Bronchial epithelial cell (primary cell): ENCODE data around the gene FLYWCH1. TPM values are rescaled to one million over a fixed set of nuclear protein-coding genes. Genes with fewer than 3 reads are reported as not detected.
A peak's percentile ranks its signal among the peaks of the same experiment; 100 is the strongest.

ENCODE experiments used
- DNase-seq: peaks from one replicate; pipeline ENCODE4 v3.0.0-alpha.2; 2010; ENCODE audit warnings: low read depth
- FAIRE-seq: peaks from 2 replicates; lab custom pipeline; 2011; peaks lifted over from hg19 to GRCh38; lab: Jason Lieb, UNC
- H3K27me3 ChIP-seq: 2 replicates; pipeline ENCODE4 v1.5.1; 2011; ENCODE audit warnings: low read length; ENCODE audit not compliant: control insufficient read depth, insufficient read depth
- H3K36me3 ChIP-seq: 2 replicates; pipeline ENCODE4 v1.5.1; 2011; ENCODE audit warnings: low read length; ENCODE audit not compliant: control insufficient read depth, insufficient read depth
- H3K4me3 ChIP-seq: 2 replicates; pipeline ENCODE4 v1.5.1; 2011; ENCODE audit warnings: mild to moderate bottlenecking, low read depth, low read length, control low read depth
- total RNA-seq: library from RNA; depleted of rRNA; stranded (reverse); fragments of >200 nt; gene quantifications from 2 replicates; pipeline ENCODE4 v1.2.1, GENCODE V29; 2014
- TF ChIP-seq, protein P1 (sequence below): IDR thresholded peaks from 2 replicates; pipeline ENCODE4 v1.5.1; 2011; ENCODE audit warnings: mild to moderate bottlenecking, moderate library complexity, low read length, control low read depth, inconsistent platforms; ENCODE audit not compliant: insufficient read depth, severe bottlenecking

The FLYWCH1 gene
- total RNA-seq, 1 donor from 2014 or later, result 41.9 TPM

DNA sequence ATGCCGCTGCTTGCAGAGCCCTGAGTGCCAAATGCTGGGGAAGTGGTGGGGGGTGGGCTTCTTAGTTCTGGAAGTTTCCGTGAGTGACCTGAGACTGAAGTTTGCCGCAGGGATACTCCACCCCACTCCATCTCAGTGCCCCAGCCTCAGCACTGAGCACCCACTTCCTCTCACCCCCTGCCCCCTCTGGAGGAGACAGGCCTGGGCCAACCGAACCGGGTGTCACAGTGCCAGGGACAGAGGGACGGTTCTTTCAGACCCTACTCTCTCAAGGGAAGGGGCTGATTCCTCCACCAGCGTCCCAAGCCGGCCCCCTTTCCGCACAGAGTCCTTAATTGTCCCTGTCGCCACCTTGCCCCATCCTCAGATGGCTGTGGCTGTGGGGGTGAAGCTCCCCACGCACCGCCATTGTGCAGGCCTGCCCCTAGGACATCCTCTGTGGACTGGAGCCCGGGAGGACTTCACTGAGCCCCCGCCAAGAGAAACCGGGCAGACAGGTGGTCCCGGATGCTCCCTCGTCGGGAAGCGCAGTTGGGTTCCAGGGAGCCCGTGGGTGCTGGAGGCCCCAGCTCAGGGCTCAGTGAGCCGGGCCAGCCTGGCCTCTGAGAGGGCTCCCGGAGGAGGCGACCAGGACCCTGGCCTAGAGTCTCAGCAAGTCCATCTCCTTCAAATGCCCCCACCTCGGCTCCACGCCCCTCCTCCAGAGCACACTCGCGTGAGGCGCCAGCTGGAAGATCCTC lies 50.8 kb downstream of the FLYWCH1 start:
- TF ChIP-seq, protein P1, sequence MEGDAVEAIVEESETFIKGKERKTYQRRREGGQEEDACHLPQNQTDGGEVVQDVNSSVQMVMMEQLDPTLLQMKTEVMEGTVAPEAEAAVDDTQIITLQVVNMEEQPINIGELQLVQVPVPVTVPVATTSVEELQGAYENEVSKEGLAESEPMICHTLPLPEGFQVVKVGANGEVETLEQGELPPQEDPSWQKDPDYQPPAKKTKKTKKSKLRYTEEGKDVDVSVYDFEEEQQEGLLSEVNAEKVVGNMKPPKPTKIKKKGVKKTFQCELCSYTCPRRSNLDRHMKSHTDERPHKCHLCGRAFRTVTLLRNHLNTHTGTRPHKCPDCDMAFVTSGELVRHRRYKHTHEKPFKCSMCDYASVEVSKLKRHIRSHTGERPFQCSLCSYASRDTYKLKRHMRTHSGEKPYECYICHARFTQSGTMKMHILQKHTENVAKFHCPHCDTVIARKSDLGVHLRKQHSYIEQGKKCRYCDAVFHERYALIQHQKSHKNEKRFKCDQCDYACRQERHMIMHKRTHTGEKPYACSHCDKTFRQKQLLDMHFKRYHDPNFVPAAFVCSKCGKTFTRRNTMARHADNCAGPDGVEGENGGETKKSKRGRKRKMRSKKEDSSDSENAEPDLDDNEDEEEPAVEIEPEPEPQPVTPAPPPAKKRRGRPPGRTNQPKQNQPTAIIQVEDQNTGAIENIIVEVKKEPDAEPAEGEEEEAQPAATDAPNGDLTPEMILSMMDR, result no peak
- FAIRE-seq, result no peak
- no peak for DNase-seq
- Histone ChIP-seq H3K27me3 (no peaks in the 10 kb centered on the region), H3K36me3 (no peaks in the 10 kb centered on the region), H3K4me3 (no peak overlapping the region)

DNA sequence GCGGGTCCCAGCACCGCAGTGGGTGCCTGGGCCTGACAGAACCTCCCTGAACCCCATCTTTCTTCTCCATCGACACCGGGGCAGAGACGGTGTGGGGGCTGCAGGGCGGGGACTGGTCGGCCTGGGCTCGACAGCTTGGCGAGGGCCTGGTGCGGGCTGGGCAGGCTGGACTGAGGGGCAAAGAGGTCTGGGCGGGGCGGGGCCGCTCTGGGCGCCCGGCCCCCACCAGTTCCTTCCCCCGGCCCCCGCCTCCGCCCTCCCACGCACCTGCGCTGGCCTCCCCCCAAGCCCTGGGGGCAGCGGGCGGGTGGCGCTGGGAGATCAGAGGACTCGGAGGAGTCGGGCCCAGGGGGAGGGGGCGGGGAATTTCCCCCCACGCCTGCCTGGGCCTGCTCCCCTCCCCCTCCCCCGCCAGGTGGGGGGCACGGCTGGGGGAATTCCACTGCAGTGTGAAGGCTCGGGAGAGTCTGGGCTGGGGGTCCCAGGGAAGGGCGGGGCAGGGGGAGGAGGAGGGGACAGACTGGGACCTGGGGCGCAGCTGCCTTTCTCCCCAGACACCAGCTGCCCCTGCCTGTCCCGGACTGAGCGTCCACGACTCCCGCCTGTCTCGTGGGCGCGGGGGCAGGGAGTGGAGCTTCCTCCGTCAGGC lies 51.5 kb downstream of the FLYWCH1 start:
- no peak for FAIRE-seq
- TF ChIP-seq, protein P1, result no peak
- Histone ChIP-seq H3K27me3 (no peaks in the 10 kb centered on the region), H3K36me3 (no peaks in the 10 kb centered on the region), H3K4me3 (peak overlapping the region; percentile 44)
- DNase-seq, result no peak

- H3K4me3 ChIP-seq, result peak within 1 kb of the TSS; percentile 44
- no peak for FAIRE-seq
- no peaks in the 10 kb centered on the region for H3K36me3 ChIP-seq
- peak; percentile 34 for DNase-seq
- H3K27me3 ChIP-seq, result no peaks in the 10 kb centered on the region
- TF ChIP-seq, protein P1, result no peak
Measured at GRCh38 chr16:2963723-2964474, 52.2 kb downstream of the FLYWCH1 start, which contains the start of gene KREMEN2. KREMEN2 (plus strand) TSS chr16:2964275; CDS start chr16:2964521, 246 bp downstream.

DNA sequence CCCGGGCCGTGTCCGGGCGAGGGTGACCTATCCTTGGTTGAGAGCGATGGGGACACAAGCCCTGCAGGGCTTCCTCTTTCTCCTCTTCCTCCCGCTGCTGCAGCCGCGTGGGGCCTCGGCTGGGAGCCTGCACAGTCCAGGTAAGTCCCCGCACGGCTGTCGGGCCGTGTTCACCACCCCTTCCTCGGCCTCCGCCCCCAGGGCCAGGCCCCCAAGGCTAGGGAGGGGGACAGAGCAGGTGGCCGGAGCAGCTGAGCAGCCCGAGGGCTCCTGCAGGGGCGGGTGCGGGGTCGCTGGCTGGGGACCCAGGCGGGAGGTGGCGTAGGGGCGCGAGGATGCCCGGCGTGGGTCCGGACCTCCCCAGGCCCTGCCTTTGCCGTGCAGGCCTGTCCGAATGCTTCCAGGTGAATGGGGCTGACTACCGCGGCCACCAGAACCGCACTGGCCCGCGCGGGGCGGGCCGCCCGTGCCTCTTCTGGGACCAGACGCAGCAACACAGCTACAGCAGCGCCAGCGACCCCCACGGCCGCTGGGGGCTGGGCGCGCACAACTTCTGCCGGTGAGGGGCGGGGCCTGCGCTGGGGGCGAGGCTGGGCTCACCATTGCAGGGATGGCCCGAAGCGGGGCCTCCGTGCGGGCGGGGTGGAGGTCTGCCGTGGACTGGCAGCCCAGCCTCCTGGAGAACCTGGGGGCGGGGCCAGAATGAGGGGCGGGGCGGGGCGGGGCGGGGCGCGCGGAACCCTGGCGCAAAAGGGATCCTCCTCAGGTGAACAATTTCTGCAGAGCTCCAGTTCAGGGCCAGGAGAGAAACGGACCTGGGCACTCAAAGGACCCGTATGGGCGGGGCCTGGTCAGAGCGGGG lies 53.0 kb downstream of the FLYWCH1 start:
- Histone ChIP-seq H3K36me3 (no peaks in the 10 kb centered on the region), H3K27me3 (no peaks in the 10 kb centered on the region), H3K4me3 (peak overlapping the region; percentile 44)
- TF ChIP-seq, protein P1, result no peak
- no peak for FAIRE-seq
- peak; percentile 39 for DNase-seq

- FAIRE-seq (no peak), DNase-seq (no peak)
- Histone ChIP-seq H3K27me3 (no peaks in the 10 kb centered on the region), H3K36me3 (no peaks in the 10 kb centered on the region), H3K4me3 (no peak overlapping the region)
- TF ChIP-seq, protein P1, result no peak
Measured at GRCh38 chr16:2966043-2966807, 54.5 kb downstream of the FLYWCH1 start.
